ENCODE data around the gene SLIT3.
"Not testable (repeated sequence)": the region's sequence is repeated elsewhere in the genome, so short reads cannot be mapped to it uniquely, and the experiment has no call there.

The SLIT3 gene

DNA sequence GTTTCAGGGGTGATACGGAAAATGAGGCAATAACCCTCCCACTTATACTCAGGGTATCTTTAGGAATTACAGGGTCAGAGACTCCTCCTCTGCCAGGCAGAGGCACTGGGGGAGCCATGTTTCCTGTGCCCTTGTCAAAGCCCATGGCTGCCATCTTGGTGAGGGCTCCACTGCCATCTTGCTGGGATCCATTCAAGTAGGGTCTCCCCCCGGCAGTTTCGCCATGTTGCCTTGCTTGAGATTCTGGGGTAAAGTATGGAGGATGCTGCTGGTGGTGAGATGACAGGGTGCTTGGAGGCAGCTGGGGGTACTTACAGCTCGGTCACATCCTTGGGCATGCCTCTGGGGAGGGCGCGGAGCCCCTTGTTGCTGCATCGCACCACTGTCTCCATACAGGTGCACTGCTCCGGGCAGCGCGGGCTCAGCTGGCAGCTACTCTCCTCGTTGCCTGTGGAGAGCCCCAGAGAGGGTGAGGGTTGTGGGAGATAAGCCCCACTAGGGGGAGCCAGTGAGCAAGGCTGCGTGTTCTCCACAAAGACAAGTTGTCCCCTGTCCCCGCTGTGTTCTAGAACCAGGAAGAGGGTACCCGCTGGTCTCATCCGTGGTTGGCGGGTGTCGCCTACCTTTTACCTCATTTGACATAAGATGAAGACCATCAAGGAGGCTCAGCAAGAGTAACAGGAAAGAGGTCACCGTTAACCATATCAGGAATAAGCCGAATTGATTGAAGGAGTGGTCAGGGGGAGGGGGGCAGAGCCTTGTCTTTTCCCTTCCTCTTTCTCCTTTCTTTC is 552.8 kb downstream of the SLIT3 start:
- Histone ChIP-seq H3K4me1 (ENCODE audit: control insufficient read depth in 1 of 2, insufficient read depth in 2 of 2, low read length in 2 of 2) (no peaks in the 10 kb centered on the region), H3K27ac (ENCODE audit: low read length) (no peak overlapping the region), H3K36me3 (ENCODE audit: control insufficient read depth in 1 of 2, insufficient read depth in 2 of 2, low read length in 2 of 2) (peaks cover 0 to 14% of the 10 kb centered on the region in 2 donors), H3K27me3 (ENCODE audit: low read depth, low read length) (no peaks in the 10 kb centered on the region), H3K9me3 (ENCODE audit: control insufficient read depth in 1 of 2, low read length in 2 of 2) (no peaks in the 10 kb centered on the region), H3K4me3 (ENCODE audit: low read depth in 1 of 2, low read length in 2 of 2) (no peak overlapping the region)

DNA sequence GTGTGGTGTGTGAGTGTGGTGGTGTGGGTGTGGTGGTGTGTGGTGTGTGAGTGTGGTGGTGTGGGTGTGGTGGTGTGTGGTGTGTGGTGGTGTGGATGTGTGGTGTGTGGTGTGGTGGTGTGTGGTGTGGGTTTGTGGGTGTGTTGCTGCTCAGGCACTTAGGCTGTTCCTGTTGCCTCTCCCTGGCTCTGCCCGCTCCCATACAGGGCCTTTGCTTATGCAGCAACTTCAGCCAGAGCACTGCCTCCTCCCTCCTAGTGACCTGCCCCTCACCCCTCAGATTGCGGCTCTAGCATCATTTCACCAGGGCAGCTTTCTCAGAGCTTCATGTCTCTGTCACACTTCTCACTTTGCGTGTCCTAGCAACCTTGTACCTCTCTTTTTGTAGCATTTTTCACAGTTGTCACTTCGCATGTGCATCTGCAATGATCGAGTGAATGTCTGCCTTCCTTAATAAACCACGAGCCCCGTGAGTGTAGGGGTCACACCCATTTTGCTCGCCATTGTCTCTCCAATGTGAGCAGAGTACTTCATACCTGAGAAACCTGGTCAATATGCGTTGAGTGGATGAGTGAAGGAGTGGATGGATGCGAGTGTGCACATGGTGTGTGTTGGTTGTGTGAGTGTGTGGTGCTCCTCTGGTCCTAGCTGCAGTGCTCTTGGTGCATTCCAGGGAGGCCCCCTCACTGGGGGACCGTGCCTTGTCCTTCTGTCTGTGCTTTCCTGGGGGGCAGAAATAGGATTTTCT is 553.9 kb downstream of the SLIT3 start:
- H3K9me3 ChIP-seq (ENCODE audit: control insufficient read depth in 1 of 2, low read length in 2 of 2), result no peaks in the 10 kb centered on the region
- no peak overlapping the region for H3K4me3 ChIP-seq (ENCODE audit: low read depth in 1 of 2, low read length in 2 of 2)
- H3K36me3 ChIP-seq (ENCODE audit: control insufficient read depth in 1 of 2, insufficient read depth in 2 of 2, low read length in 2 of 2), result peaks cover 0 to 7% of the 10 kb centered on the region in 2 donors

DNA sequence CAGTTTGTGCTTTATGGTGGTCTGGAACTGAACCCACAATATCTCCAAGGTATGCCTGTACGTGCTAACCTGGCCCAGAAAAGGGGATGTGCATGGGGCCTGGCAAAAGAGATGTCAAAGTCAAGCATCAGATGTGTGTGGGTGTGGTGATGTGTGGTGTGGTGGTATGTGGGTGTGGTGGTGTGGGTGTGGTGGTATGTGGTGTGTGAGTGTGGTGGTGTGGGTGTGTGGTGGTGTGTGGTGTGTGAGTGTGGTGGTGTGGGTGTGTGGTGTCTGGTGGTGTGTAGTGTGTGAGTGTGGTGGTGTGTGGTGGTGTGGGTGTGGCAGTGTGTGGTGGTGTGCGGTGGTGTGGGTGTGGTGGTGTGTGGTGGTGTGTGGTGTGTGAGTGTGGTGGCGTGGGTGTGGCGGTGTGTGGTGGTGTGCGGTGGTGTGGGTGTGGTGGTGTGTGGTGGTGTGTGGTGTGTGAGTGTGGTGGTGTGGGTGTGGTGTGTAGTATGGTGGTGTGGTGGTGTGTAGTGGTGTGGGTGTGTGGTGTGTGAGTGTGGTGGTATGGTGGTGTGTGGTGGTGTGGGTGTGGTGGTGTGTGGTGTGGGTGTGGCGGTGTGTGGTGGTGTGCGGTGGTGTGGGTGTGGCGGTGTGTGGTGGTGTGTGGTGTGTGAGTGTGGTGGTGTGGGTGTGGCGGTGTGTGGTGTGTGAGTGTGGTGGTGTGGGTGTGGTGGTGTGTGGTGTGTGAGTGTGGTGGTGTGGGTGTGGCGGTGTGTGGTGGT is 554.6 kb downstream of the SLIT3 start:
- H3K36me3 ChIP-seq (ENCODE audit: control insufficient read depth in 1 of 2, insufficient read depth in 2 of 2, low read length in 2 of 2); H3K27ac ChIP-seq (ENCODE audit: low read length); H3K27me3 ChIP-seq (ENCODE audit: low read depth, low read length); H3K9me3 ChIP-seq (ENCODE audit: control insufficient read depth in 1 of 2, low read length in 2 of 2); H3K4me1 ChIP-seq (ENCODE audit: control insufficient read depth in 1 of 2, insufficient read depth in 2 of 2, low read length in 2 of 2); H3K4me3 ChIP-seq (ENCODE audit: low read depth in 1 of 2, low read length in 2 of 2): not testable (repeated sequence)

More for the DNA sequence above, 553.9 kb downstream of the SLIT3 start:
- H3K27ac ChIP-seq (ENCODE audit: low read length), result no peak overlapping the region
- no peaks in the 10 kb centered on the region for H3K4me1 ChIP-seq (ENCODE audit: control insufficient read depth in 1 of 2, insufficient read depth in 2 of 2, low read length in 2 of 2)
- H3K27me3 ChIP-seq (ENCODE audit: low read depth, low read length), result no peaks in the 10 kb centered on the region

DNA sequence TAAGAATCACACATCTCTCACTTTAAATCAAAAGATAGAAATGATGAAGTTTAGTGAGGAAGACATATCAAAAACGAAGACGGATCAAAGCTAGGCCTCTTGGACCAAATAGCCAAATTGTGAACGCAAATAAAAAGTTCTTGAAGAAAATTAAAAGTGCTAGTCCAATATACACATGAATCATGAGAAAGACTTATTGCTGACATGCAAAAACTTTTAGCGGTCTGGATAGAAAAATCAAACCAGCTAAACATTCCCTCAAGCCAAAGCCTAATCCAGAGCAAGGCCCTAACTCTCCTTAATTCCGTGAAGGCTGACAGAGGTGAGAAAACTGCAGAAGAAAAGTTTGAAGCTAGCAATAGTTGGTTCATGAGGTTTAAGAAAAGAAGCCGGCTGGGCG is 557.3 kb downstream of the SLIT3 start:
- Histone ChIP-seq H3K36me3 (ENCODE audit: control insufficient read depth in 1 of 2, insufficient read depth in 2 of 2, low read length in 2 of 2) (peaks cover 0 to 7% of the 10 kb centered on the region in 2 donors), H3K4me3 (ENCODE audit: low read depth in 1 of 2, low read length in 2 of 2) (no peak overlapping the region), H3K9me3 (ENCODE audit: control insufficient read depth in 1 of 2, low read length in 2 of 2) (no peaks in the 10 kb centered on the region), H3K27ac (ENCODE audit: low read length) (no peak overlapping the region), H3K4me1 (ENCODE audit: control insufficient read depth in 1 of 2, insufficient read depth in 2 of 2, low read length in 2 of 2) (no peaks in the 10 kb centered on the region), H3K27me3 (ENCODE audit: low read depth, low read length) (no peaks in the 10 kb centered on the region)

DNA sequence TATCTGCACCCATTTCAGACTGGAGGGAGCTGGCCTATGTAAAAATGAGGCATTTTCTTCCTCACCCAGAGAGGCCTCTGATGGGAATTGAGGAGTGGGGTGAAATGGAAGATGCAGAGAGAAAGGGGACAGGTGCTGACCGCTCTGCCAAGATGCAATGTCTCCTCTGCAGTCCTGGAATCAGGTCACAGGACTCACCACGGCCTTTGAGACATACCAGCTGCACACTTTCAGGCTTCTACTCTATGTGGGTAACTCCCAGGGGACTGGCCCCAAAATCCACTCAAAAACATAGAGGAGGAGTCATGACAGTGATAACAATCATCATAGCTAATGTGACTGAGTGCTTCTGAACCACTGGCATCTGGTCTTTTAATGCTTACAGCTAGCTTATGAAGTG is 558.6 kb downstream of the SLIT3 start:
- H3K36me3 ChIP-seq (ENCODE audit: control insufficient read depth in 1 of 2, insufficient read depth in 2 of 2, low read length in 2 of 2); H3K4me1 ChIP-seq (ENCODE audit: control insufficient read depth in 1 of 2, insufficient read depth in 2 of 2, low read length in 2 of 2); H3K27ac ChIP-seq (ENCODE audit: low read length); H3K27me3 ChIP-seq (ENCODE audit: low read depth, low read length); H3K4me3 ChIP-seq (ENCODE audit: low read depth in 1 of 2, low read length in 2 of 2); H3K9me3 ChIP-seq (ENCODE audit: control insufficient read depth in 1 of 2, low read length in 2 of 2): not testable (repeated sequence)

DNA sequence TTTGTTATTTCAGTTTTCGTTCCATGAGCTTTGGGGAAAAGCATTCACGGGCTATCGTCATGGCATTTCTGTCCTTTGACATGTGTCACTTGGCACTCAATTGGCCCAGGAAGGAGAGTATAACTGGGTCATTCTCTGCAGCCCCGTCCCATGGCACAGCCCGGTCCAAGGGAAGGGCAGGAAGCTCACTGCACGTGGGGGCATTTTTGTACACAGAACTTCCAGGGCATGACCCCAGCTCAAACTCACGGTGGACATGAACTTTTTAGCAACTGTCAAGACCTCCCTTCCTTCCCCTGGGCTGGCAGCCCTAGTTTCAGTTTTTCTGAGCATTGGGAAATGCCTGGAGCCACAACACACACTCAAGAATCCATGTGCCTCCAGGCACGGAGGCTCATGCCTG is 560.1 kb downstream of the SLIT3 start:
- H3K9me3 ChIP-seq (ENCODE audit: control insufficient read depth in 1 of 2, low read length in 2 of 2), result no peaks in the 10 kb centered on the region
- no peaks in the 10 kb centered on the region for H3K4me1 ChIP-seq (ENCODE audit: control insufficient read depth in 1 of 2, insufficient read depth in 2 of 2, low read length in 2 of 2)
- H3K27me3 ChIP-seq (ENCODE audit: low read depth, low read length), result no peaks in the 10 kb centered on the region
- no peaks in the 10 kb centered on the region for H3K36me3 ChIP-seq (ENCODE audit: control insufficient read depth in 1 of 2, insufficient read depth in 2 of 2, low read length in 2 of 2)
- no peak overlapping the region for H3K27ac ChIP-seq (ENCODE audit: low read length)
- H3K4me3 ChIP-seq (ENCODE audit: low read depth in 1 of 2, low read length in 2 of 2), result no peak overlapping the region

DNA sequence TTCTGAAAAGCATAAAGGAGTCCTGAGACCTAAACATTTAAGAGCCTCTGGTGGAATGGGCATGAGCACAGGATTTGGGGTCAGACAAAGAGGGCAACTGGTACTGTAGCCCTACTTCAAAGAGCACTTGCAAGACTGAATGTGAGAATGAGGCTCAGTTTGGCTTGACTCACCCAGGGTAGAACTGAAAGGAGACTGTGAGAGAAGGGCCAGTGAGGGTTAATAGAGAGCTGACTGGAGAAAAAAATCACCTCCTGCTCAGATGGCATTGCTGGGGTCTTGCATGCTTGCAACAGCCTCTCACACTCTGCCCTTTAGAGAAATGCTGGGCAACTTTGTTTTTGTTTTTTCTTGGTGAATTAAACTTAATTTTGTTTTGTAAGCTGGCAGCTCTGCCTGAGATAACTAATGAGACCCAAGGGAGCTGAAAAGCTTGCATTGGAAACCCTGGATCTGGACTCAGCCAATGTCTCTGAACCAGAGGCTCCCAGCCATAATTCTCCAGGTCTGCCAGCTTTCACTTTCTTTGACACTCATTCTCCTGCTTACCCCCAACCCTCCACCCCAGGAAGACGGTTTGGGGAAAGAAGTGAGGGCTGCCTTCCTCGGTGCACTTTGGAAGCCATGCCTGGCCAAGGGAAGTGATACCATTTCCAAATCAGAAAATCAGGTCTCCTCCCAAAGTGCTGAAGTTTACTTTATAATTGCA is 560.7 kb downstream of the SLIT3 start:
- Histone ChIP-seq H3K4me3 (ENCODE audit: low read depth in 1 of 2, low read length in 2 of 2) (no peak overlapping the region), H3K27ac (ENCODE audit: low read length) (no peak overlapping the region)

DNA sequence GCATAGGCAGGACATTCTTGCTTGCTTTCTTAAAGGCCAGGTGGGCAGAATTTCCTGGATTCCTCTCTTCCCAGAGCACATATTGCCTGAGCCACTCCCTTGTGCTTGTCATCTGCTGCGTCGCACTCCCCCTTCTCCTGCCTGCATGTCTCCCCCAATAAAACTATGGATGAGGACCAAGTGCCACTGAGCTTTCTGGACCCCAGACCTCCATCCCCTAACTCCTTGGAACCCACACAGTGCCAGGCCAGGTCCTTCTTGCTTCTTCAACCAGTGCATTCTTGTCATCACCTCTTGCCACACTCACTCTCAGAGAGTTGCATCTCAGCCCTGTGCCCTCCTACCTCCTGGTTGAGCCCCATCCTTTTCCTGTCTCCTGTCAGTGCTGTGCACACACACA is 563.9 kb downstream of the SLIT3 start:
- no peaks in the 10 kb centered on the region for H3K9me3 ChIP-seq (ENCODE audit: control insufficient read depth in 1 of 2, low read length in 2 of 2)
- H3K27me3 ChIP-seq (ENCODE audit: low read depth, low read length), result no peaks in the 10 kb centered on the region
- no peak overlapping the region for H3K27ac ChIP-seq (ENCODE audit: low read length)
- H3K36me3 ChIP-seq (ENCODE audit: control insufficient read depth in 1 of 2, insufficient read depth in 2 of 2, low read length in 2 of 2), result no peaks in the 10 kb centered on the region
- H3K4me1 ChIP-seq (ENCODE audit: control insufficient read depth in 1 of 2, insufficient read depth in 2 of 2, low read length in 2 of 2), result no peaks in the 10 kb centered on the region
- H3K4me3 ChIP-seq (ENCODE audit: low read depth in 1 of 2, low read length in 2 of 2), result no peak overlapping the region

More for the DNA sequence above, 560.7 kb downstream of the SLIT3 start:
- Histone ChIP-seq H3K36me3 (ENCODE audit: control insufficient read depth in 1 of 2, insufficient read depth in 2 of 2, low read length in 2 of 2) (no peaks in the 10 kb centered on the region), H3K9me3 (ENCODE audit: control insufficient read depth in 1 of 2, low read length in 2 of 2) (no peaks in the 10 kb centered on the region), H3K4me1 (ENCODE audit: control insufficient read depth in 1 of 2, insufficient read depth in 2 of 2, low read length in 2 of 2) (no peaks in the 10 kb centered on the region), H3K27me3 (ENCODE audit: low read depth, low read length) (no peaks in the 10 kb centered on the region)

DNA sequence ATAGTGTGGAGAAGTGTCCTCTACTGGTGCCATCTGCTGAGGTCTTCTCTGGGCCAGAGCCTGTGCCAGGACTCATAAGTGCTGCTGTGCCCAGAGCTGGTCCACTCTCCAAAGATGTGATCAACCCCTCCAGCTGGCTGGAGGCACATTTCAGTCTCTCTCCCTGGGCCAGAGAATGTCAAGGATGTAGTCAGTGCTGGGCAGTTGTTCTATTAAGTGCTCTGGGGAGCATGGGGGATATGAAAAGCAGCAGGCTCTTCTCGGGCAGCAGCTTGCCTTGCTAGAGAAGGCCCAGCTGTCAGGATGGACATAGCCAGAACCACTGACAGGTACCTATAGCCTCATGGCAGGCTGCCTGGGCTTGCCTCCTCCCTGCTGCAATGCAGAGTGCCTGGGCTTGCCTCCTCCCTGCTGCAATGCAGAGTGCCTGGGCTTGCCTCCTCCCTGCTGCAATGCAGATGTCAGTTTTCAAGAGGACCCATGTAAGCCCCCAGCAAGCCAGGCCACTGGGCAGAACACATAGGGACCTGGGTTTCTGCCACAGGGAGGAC is 564.6 kb downstream of the SLIT3 start:
- no peaks in the 10 kb centered on the region for H3K27me3 ChIP-seq (ENCODE audit: low read depth, low read length)
- no peak overlapping the region for H3K27ac ChIP-seq (ENCODE audit: low read length)
- H3K4me1 ChIP-seq (ENCODE audit: control insufficient read depth in 1 of 2, insufficient read depth in 2 of 2, low read length in 2 of 2), result no peaks in the 10 kb centered on the region
- H3K9me3 ChIP-seq (ENCODE audit: control insufficient read depth in 1 of 2, low read length in 2 of 2), result no peaks in the 10 kb centered on the region
- H3K4me3 ChIP-seq (ENCODE audit: low read depth in 1 of 2, low read length in 2 of 2), result no peak overlapping the region
- H3K36me3 ChIP-seq (ENCODE audit: control insufficient read depth in 1 of 2, insufficient read depth in 2 of 2, low read length in 2 of 2), result no peaks in the 10 kb centered on the region

DNA sequence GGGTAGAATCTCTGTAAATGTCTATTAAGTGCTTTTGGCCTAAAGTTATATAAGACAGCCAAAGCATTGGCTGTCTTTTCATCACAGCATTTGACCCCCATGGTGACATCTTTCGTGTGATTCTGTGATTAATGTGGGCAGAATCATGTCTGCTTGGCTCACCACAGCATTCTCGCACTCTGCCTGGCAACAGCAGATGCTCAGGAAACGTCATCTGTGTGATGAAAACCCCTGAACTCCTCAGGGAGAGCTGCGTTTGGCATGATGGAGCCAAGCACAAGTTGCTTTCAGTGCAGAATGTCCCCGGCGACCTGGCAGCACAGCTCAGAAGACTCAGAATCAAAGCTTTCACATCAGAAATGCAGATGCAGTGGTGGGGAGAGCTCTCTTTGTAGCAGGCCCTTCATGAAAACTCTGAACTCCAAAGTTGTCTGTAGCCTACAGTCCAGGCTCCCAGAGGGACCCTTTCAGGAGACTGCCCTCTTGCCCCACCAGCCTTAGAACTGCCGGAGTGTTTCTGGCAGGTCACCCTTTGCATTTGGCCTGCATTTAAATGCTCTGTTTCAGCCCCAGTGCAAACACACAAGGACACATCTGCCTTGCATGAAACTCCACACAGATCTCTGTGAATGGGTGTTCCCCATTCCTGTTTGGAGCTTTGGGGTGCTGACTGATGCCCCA is 566.2 kb downstream of the SLIT3 start:
- Histone ChIP-seq H3K4me3 (ENCODE audit: low read depth in 1 of 2, low read length in 2 of 2) (no peak overlapping the region), H3K27ac (ENCODE audit: low read length) (no peak overlapping the region), H3K36me3 (ENCODE audit: control insufficient read depth in 1 of 2, insufficient read depth in 2 of 2, low read length in 2 of 2) (no peaks in the 10 kb centered on the region), H3K27me3 (ENCODE audit: low read depth, low read length) (no peaks in the 10 kb centered on the region), H3K9me3 (ENCODE audit: control insufficient read depth in 1 of 2, low read length in 2 of 2) (no peaks in the 10 kb centered on the region), H3K4me1 (ENCODE audit: control insufficient read depth in 1 of 2, insufficient read depth in 2 of 2, low read length in 2 of 2) (no peaks in the 10 kb centered on the region)
